Esophagus squamous epithelium (tissue), 4 donors: ENCODE measurements around the gene NUDT19.

Experiments
- CTCF ChIP-seq, 6 experiments: fragments of 450-650 bp in 4 of 6; fragments of 200-600 bp in 2 of 6; sonication (generic) in 2 of 6; IDR thresholded peaks; one replicate each; pipeline ENCODE4 v1.5.1; 2016 to 2019; ENCODE audit warnings: antibody characterized with exemption in 6 of 6, mild to moderate bottlenecking in 4 of 6, moderate library complexity in 4 of 6
- POLR2A ChIP-seq, 4 donors: fragments of 450-650 bp; IDR thresholded peaks; one replicate each; pipeline ENCODE4 v1.6.1; 2017; ENCODE audit warnings: antibody characterized with exemption in 4 of 4, mild to moderate bottlenecking in 4 of 4, moderate library complexity in 3 of 4

DNA sequence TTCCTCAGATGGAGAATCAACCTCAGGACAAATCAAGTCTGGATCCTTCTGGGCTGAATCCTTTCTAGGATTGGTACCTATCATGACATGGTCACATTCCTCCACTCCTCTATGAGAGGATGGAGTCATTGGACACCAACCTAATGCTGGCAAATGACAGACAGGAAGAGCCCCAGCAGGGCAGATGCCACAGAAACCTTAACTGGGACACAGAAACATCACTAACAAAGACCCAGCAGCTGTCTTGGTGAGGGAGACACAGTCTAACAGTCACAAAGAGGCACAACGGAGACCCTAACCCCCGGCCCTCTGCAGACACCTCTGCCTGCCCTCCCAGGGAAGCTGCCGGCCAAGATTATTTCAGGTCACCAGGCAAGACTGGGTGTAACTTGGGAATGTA, 18.8 kb upstream of the NUDT19 start:
- no peak for TF ChIP-seq POLR2A (IDR thresholded peaks at IDR 0.05)
- no peak for TF ChIP-seq CTCF (IDR thresholded peaks at IDR 0.05)
